NCI-H446 (cell line): ENCODE measurements around the gene TRPM3.

Experiments used
- DNase-seq, 2 experiments: peaks; one replicate each; lab custom pipeline; 2025; lab: John Stamatoyannopoulos, UW

Gene TRPM3

GRCh38 chr9:70484232-70485130 lies 636.9 kb downstream of the TRPM3 start:
- DNase-seq: peak; percentile 5 to 54

GRCh38 chr9:70481471-70481870 lies 640.0 kb downstream of the TRPM3 start:
- no peak for DNase-seq

DNA sequence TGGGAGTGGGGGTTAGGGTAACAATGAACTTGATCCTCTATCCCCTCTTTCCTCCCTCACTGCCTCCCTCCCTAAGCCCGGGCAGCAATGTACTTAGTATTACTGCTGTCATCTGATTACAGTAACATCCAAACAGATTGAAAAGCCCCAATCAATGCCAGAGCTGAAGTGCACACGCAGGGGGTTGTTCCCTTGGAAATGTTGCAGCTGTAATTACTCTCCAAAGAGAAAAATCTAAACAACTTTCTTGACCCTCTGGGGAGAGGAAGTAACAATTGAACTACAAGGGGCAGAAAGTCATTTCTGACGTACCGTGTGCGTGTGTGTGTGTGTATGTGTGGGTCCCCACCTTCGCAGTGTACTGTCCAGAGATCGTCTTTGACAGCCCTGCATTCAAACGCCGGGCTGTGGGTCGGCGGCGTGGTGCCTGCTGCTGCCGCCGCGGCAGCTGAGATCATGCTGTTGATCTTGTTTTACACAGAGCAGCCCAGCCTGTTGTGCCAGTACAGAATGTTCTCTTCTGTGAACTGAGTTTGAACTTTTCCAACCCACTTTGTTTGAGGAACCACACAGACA lies 640.9 kb downstream of the TRPM3 start:
- no peak for DNase-seq

GRCh38 chr9:70479880-70480291 lies 641.5 kb downstream of the TRPM3 start:
- DNase-seq: no peak
